H9 (cell line): ENCODE measurements around the gene PTGS1. TPM values are rescaled to one million over a fixed set of nuclear protein-coding genes. Genes with fewer than 3 reads are reported as not detected.

Source experiments
- DNase-seq: peaks from one replicate; pipeline ENCODE4 v3.0.0-alpha.2; 2017
- H2AFZ ChIP-seq: one replicate; pipeline ENCODE4 v1.6.1; 2013; ENCODE audit warnings: mild to moderate bottlenecking, low read length, control low read depth, moderate library complexity
- H2AK5ac ChIP-seq: 2 replicates; pipeline ENCODE4 v1.6.1; 2013; ENCODE audit warnings: low read length, control low read depth, mixed read lengths; ENCODE audit not compliant: insufficient read length
- H2BK120ac ChIP-seq: one replicate; pipeline ENCODE4 v1.6.1; 2013; ENCODE audit warnings: low read depth, mild to moderate bottlenecking, low read length, control low read depth, inconsistent platforms; ENCODE audit not compliant: poor library complexity, severe bottlenecking
- H2BK12ac ChIP-seq: 2 replicates; pipeline ENCODE4 v1.6.1; 2013; ENCODE audit warnings: low read length, control low read depth, mixed read lengths, low read depth; ENCODE audit not compliant: insufficient read length
- H2BK15ac ChIP-seq: 2 replicates; pipeline ENCODE4 v1.6.1; 2013; ENCODE audit warnings: low read depth, low read length, control low read depth
- H2BK20ac ChIP-seq: one replicate; pipeline ENCODE4 v1.6.1; 2013; ENCODE audit warnings: low read depth, mild to moderate bottlenecking, low read length, control low read depth, inconsistent platforms; ENCODE audit not compliant: poor library complexity, severe bottlenecking
- H2BK5ac ChIP-seq: 2 replicates; pipeline ENCODE4 v1.6.1; 2013; ENCODE audit warnings: low read length, control low read depth, mixed read lengths; ENCODE audit not compliant: insufficient read length
- H3K14ac ChIP-seq: 2 replicates; pipeline ENCODE4 v1.6.1; 2013; ENCODE audit warnings: low read length, control low read depth; ENCODE audit not compliant: insufficient read depth
- H3K18ac ChIP-seq: 2 replicates; pipeline ENCODE4 v1.6.1; 2013; ENCODE audit warnings: low read depth, mild to moderate bottlenecking, mixed read lengths, low read length, control low read depth; ENCODE audit not compliant: insufficient read length
- H3K23ac ChIP-seq: 2 replicates; pipeline ENCODE4 v1.6.1; 2013; ENCODE audit warnings: low read length, control low read depth, mixed read lengths, low read depth; ENCODE audit not compliant: insufficient read length
- H3K23me2 ChIP-seq: 2 replicates; pipeline ENCODE4 v1.6.1; 2013; ENCODE audit warnings: low read depth, mild to moderate bottlenecking, mixed read lengths, low read length, control low read depth; ENCODE audit not compliant: insufficient read length, poor library complexity, severe bottlenecking
- H3K27ac ChIP-seq: 2 replicates; pipeline ENCODE4 v1.5.1; 2013; ENCODE audit warnings: low read length, control low read depth, mixed read lengths, low read depth; ENCODE audit not compliant: insufficient read length
- H3K27me3 ChIP-seq: 2 replicates; pipeline ENCODE4 v1.6.1; 2013; ENCODE audit warnings: low read length, control low read depth, inconsistent platforms; ENCODE audit not compliant: insufficient read depth
- H3K4ac ChIP-seq: 2 replicates; pipeline ENCODE4 v1.6.1; 2013; ENCODE audit warnings: low read depth, mild to moderate bottlenecking, control low read depth, inconsistent platforms, low read length, moderate library complexity
- H3K4me1 ChIP-seq: 2 replicates; pipeline ENCODE4 v1.6.1; 2013; ENCODE audit warnings: low read length, control low read depth, inconsistent platforms; ENCODE audit not compliant: insufficient read depth
- H3K4me2 ChIP-seq: 2 replicates; pipeline ENCODE4 v1.6.1; 2013; ENCODE audit warnings: low read length, control low read depth, mixed read lengths; ENCODE audit not compliant: insufficient read length, insufficient read depth
- H3K56ac ChIP-seq: 2 replicates; pipeline ENCODE4 v1.6.1; 2013; ENCODE audit warnings: low read depth, mild to moderate bottlenecking, mixed read lengths, low read length, control low read depth; ENCODE audit not compliant: insufficient read length
- H3K79me1 ChIP-seq: 2 replicates; pipeline ENCODE4 v1.6.1; 2013; ENCODE audit warnings: low read depth, mild to moderate bottlenecking, moderate library complexity, low read length, control low read depth, inconsistent platforms; ENCODE audit not compliant: insufficient read depth, poor library complexity, severe bottlenecking
- H3K79me2 ChIP-seq: 2 replicates; pipeline ENCODE4 v1.6.1; 2013; ENCODE audit warnings: low read length, control low read depth, inconsistent platforms; ENCODE audit not compliant: insufficient read depth
- H3K9ac ChIP-seq: 2 replicates; pipeline ENCODE4 v1.6.1; 2013; ENCODE audit warnings: low read length, control low read depth, mixed read lengths; ENCODE audit not compliant: insufficient read length; ENCODE audit errors: extremely low read depth
- H3K9me3 ChIP-seq: one replicate; pipeline ENCODE4 v1.6.1; 2013; ENCODE audit warnings: low read depth, low read length, inconsistent platforms; ENCODE audit not compliant: control insufficient read depth
- H3T11ph ChIP-seq: one replicate; pipeline ENCODE4 v1.6.1; 2013; ENCODE audit warnings: mild to moderate bottlenecking, low read length, control low read depth, inconsistent platforms
- H4K20me1 ChIP-seq: one replicate; pipeline ENCODE4 v1.6.1; 2013; ENCODE audit not compliant: control insufficient read depth, insufficient read length, insufficient read depth
- H4K5ac ChIP-seq: 2 replicates; pipeline ENCODE4 v1.6.1; 2013; ENCODE audit warnings: low read depth, mild to moderate bottlenecking, mixed read lengths, low read length, control low read depth; ENCODE audit not compliant: insufficient read length
- H4K8ac ChIP-seq: replicated peaks from 2 replicates; pipeline ENCODE4 v1.6.1; 2013; ENCODE audit warnings: low read length, control low read depth, mixed read lengths, low read depth; ENCODE audit not compliant: insufficient read length
- H4K91ac ChIP-seq: 2 replicates; pipeline ENCODE4 v1.6.1; 2013; ENCODE audit warnings: low read depth, mild to moderate bottlenecking, moderate library complexity, mixed read lengths, low read length, control low read depth; ENCODE audit not compliant: insufficient read length
- H3K27ac Mint-ChIP-seq, 3 experiments: 2 replicates in 2 of 3; 3 replicates in 1 of 3; pipeline ENCODE4 v1.8.0; 2020 to 2021; ENCODE audit warnings: mixed read lengths in 3 of 3, mild to moderate bottlenecking in 1 of 3, moderate library complexity in 1 of 3
- H3K27me3 Mint-ChIP-seq: 2 replicates; pipeline ENCODE4 v1.8.0; 2021; ENCODE audit warnings: low read depth, mild to moderate bottlenecking, moderate library complexity, mixed read lengths
- H3K36me3 Mint-ChIP-seq, 3 experiments: 2 replicates in 2 of 3; 3 replicates in 1 of 3; pipeline ENCODE4 v1.8.0; 2020 to 2021; ENCODE audit warnings: low read depth in 3 of 3, mixed read lengths in 3 of 3; ENCODE audit not compliant: insufficient read depth in 1 of 3
- H3K4me1 Mint-ChIP-seq, 2 experiments: 2 replicates each; pipeline ENCODE4 v1.8.0; 2020; ENCODE audit warnings: mixed read lengths in 2 of 2
- H3K4me3 Mint-ChIP-seq, 2 experiments: 2 replicates in 1 of 2; 3 replicates in 1 of 2; pipeline ENCODE4 v1.8.0; 2020 to 2021; ENCODE audit warnings: mild to moderate bottlenecking in 2 of 2, mixed read lengths in 2 of 2, moderate library complexity in 1 of 2
- H3K9me3 Mint-ChIP-seq, 2 experiments: 2 replicates in 1 of 2; 3 replicates in 1 of 2; pipeline ENCODE4 v1.8.0; 2020; ENCODE audit warnings: mild to moderate bottlenecking in 2 of 2, mixed read lengths in 2 of 2, moderate library complexity in 1 of 2
- WGBS: extraction: QIAGEN DNeasy Blood & Tissue Kit; methylation state at CpG from one replicate; pipeline ENCODE4 v1.1.7; 2013; ENCODE audit warnings: missing lambda C conversion rate, low lambda C conversion rate, mixed read lengths; ENCODE audit not compliant: insufficient read length; ENCODE audit errors: extremely low coverage; 5-methylcytosine and 5-hydroxymethylcytosine counted together
- total RNA-seq: library from RNA; stranded (reverse); gene quantifications from 2 replicates; pipeline ENCODE4 v1.2.1, GENCODE V29; 2021
- TF ChIP-seq, protein P1 (sequence below): fragments of 200-600 bp; sonication (generic); conservative IDR thresholded peaks from 3 replicates; pipeline ENCODE4 v1.8.0; 2021; ENCODE audit warnings: antibody characterized with exemption, mild to moderate bottlenecking

PTGS1 gene
- total RNA-seq, 1 experiment from 2014 or later = 1.3 TPM

DNA sequence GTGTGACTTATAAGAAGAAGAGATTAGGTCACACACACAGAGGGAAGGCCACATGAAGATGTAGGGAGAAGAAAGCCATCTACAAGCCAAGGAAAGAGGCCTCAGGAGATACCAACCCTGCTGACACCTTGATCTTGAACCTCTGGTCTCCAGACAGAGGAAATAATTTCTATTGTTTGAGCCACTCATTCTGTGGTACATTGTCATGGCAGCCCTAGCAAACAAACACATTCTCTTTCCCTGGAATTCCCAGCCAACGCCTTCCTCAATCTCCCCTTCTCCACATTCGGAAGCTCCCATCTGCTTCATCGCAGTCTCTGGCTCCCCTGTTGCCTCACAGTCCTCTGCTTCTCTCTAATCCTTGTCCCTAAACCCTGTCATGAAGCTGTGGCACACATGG, 16.7 kb downstream of the PTGS1 start:
- no peak overlapping the region for H3K27ac ChIP-seq

More for the DNA sequence above, 16.7 kb downstream of the PTGS1 start:
- H2AFZ ChIP-seq = no peak overlapping the region
- no peak overlapping the region for H2BK12ac ChIP-seq
- H3K27me3 ChIP-seq = no peaks in the 10 kb centered on the region; the same call in 1 of the 2 replicates
- H4K5ac ChIP-seq = no peak overlapping the region
- no peak overlapping the region for H3K23ac ChIP-seq
- no peak overlapping the region for H4K8ac ChIP-seq
- H2BK20ac ChIP-seq = no peak overlapping the region
- no peak overlapping the region for H3K56ac ChIP-seq
- TF ChIP-seq, protein P1, sequence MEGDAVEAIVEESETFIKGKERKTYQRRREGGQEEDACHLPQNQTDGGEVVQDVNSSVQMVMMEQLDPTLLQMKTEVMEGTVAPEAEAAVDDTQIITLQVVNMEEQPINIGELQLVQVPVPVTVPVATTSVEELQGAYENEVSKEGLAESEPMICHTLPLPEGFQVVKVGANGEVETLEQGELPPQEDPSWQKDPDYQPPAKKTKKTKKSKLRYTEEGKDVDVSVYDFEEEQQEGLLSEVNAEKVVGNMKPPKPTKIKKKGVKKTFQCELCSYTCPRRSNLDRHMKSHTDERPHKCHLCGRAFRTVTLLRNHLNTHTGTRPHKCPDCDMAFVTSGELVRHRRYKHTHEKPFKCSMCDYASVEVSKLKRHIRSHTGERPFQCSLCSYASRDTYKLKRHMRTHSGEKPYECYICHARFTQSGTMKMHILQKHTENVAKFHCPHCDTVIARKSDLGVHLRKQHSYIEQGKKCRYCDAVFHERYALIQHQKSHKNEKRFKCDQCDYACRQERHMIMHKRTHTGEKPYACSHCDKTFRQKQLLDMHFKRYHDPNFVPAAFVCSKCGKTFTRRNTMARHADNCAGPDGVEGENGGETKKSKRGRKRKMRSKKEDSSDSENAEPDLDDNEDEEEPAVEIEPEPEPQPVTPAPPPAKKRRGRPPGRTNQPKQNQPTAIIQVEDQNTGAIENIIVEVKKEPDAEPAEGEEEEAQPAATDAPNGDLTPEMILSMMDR = no peak
- no peaks in the 10 kb centered on the region for H3K9me3 ChIP-seq
- no peak overlapping the region for H3K18ac ChIP-seq
- Mint-ChIP-seq H3K27me3 (peaks cover 2% of the 10 kb centered on the region), H3K4me3 (no peak overlapping the region), H3K9me3 (no peaks in the 10 kb centered on the region; a peak in 2 of 5 replicates), H3K27ac (no peak overlapping the region), H3K4me1 (peaks cover 5% of the 10 kb centered on the region in 2 experiments), H3K36me3 (no peaks in the 10 kb centered on the region)
- peaks cover 2% of the 10 kb centered on the region for H3K23me2 ChIP-seq
- H2BK120ac ChIP-seq = no peak overlapping the region
- H2BK5ac ChIP-seq = no peak overlapping the region
- no CpG with 5 or more reads among the region's 3 CpGs for WGBS
- no peak overlapping the region for H3T11ph ChIP-seq
- H3K79me1 ChIP-seq = no peaks in the 10 kb centered on the region
- H3K9ac ChIP-seq = no peak overlapping the region
- DNase-seq = no peak
- no peak overlapping the region for H2AK5ac ChIP-seq
- H2BK15ac ChIP-seq = no peak overlapping the region
- no peak overlapping the region for H3K14ac ChIP-seq
- peaks cover 1% of the 10 kb centered on the region for H3K4me1 ChIP-seq
- H4K91ac ChIP-seq = no peak overlapping the region
- no peak overlapping the region for H3K4me2 ChIP-seq
- H3K4ac ChIP-seq = no peak overlapping the region
- H4K20me1 ChIP-seq = no peaks in the 10 kb centered on the region
- no peaks in the 10 kb centered on the region for H3K79me2 ChIP-seq
